Heart right ventricle (tissue), 16 donors: ENCODE measurements around the gene BHLHE41. TPM values are rescaled to one million over a fixed set of nuclear protein-coding genes. Genes with fewer than 3 reads are reported as not detected.

Experiments used
- ATAC-seq, 8 donors: fragments of 200-7000 bp; cut with Tn5 transposase; one replicate each; pipeline ENCODE4 v1.9.1; 2020; ENCODE audit warnings: mild to moderate bottlenecking in 8 of 8, moderate library complexity in 8 of 8, moderate number of reproducible peaks in 1 of 8
- DNase-seq, 2 donors: peaks; one replicate each; pipeline ENCODE4 v3.0.0-alpha.2; 2020
- H3K27ac ChIP-seq, 10 donors: fragments of 200-600 bp; sonication (generic) in 2 of 10; one replicate each; pipeline versions ENCODE4 v1.5.0 to v1.8.0; 2020 to 2022; ENCODE audit warnings: mild to moderate bottlenecking in 3 of 10
- H3K27me3 ChIP-seq, 7 donors: fragments of 200-600 bp; one replicate each; pipeline ENCODE4 v1.8.0; 2021 to 2022; ENCODE audit warnings: mild to moderate bottlenecking in 2 of 7
- H3K36me3 ChIP-seq, 9 donors: fragments of 200-600 bp; sonication (generic) in 1 of 9; one replicate each; pipeline versions ENCODE4 v1.5.0 to v1.8.0; 2020 to 2022; ENCODE audit warnings: mild to moderate bottlenecking in 2 of 9
- H3K4me1 ChIP-seq, 9 donors: fragments of 200-600 bp; sonication (generic) in 1 of 9; one replicate each; pipeline versions ENCODE4 v1.5.0 to v1.8.0; 2020 to 2022; ENCODE audit warnings: mild to moderate bottlenecking in 4 of 9
- H3K4me3 ChIP-seq, 10 donors: fragments of 200-600 bp; sonication (generic) in 2 of 10; one replicate each; pipeline versions ENCODE4 v1.5.0 to v1.8.0; 2020 to 2022; ENCODE audit warnings: mild to moderate bottlenecking in 7 of 10, moderate library complexity in 2 of 10
- H3K9me3 ChIP-seq, 11 donors: fragments of 200-600 bp in 10 of 11; sonication (generic) in 2 of 11; one replicate each; pipeline versions ENCODE4 v1.5.0 to v1.8.0; 2013 to 2022; ENCODE audit warnings: mild to moderate bottlenecking in 2 of 11, control low read depth in 1 of 11, moderate library complexity in 1 of 11
- WGBS, 2 donors: extraction: QIAGEN DNeasy Blood & Tissue Kit; methylation state at CpG; one replicate each; pipeline ENCODE4 v1.1.7; 2013; ENCODE audit warnings: inconsistent platforms in 1 of 2; 5-methylcytosine and 5-hydroxymethylcytosine counted together
- intact Hi-C, 10 donors: fragments of 100-400 bp; cut with DNase I; formaldehyde crosslinking; loops; one replicate each; pipeline versions ENCODE4 v1.11.1 to v1.14.2; 2022
- polyA plus RNA-seq, 2 donors: library from polyadenylated mRNA; stranded (reverse); fragments of 200-250 nt; gene quantifications; one replicate each; pipeline ENCODE4 v1.2.3, GENCODE V29; 2013
- total RNA-seq, 10 donors: library from RNA; stranded (reverse); fragmentation: NEBNext Ultra II Directional in 3 of 10; extraction: Animal tissue kit (Norgen Biotek cat#: 25700) in 3 of 10; gene quantifications; one replicate each; pipeline versions ENCODE4 v1.2.1 to v1.2.4, GENCODE V29; 2021 to 2023
- TF ChIP-seq, protein P1 (sequence below), 9 donors: fragments of 200-600 bp; sonication (generic) in 2 of 9; IDR thresholded peaks; one replicate each; pipeline versions ENCODE4 v1.5.0 to v1.8.0; 2021 to 2022; ENCODE audit warnings: antibody characterized with exemption in 9 of 9, mild to moderate bottlenecking in 5 of 9, moderate library complexity in 1 of 9
- donor health status: Arrhythmogenic right ventricular cardiomyopathy.
- donor health status: ischemic (EF 13 %, LVEDD 7.1; RV severe dilation, severe dysfunction).
- donor health status: healthy with polysubstance abuse.
- donor health status: DM: no; HTN: yes; CAD: no.
- donor health status: DM: no; HTN: no; CAD: no.
- donor health status: ischemic (EF 25% LVEDD 6.9; RV normal size, moderate dysfunction).
- donor health status: ischemic (EF 25% LVEDD 5.7; RV mildly dilated, moderate dysfunction).
- donor health status: healthy.
- donor health status: DM: yes; HTN: yes; CAD: no.
- donor health status: Ischemic cardiomyopathy.
- donor health status: ischemic (EF 35%, LVEDD 5.7; RV mildly dilated, moderate dysfunction).
- donor health status: nonischemic (EF 11% LVEDD 7.7; RV severe dilation, severe dysfunction).
- donor health status: DM: yes; HTN: yes; CAD: no.
- donor health status: PGD.
- donor health status: ischemic (EF 29% LVEDD 5.4; RV normal size, mild dysfunction).
- donor health status: nonischemic (EF 23%, LVEDD 6.1; RV moderate dilation, normal function).

Gene BHLHE41
- total and polyA plus RNA-seq, 12 donors: 5.7 to 80.1 (median 39.8) TPM

DNA sequence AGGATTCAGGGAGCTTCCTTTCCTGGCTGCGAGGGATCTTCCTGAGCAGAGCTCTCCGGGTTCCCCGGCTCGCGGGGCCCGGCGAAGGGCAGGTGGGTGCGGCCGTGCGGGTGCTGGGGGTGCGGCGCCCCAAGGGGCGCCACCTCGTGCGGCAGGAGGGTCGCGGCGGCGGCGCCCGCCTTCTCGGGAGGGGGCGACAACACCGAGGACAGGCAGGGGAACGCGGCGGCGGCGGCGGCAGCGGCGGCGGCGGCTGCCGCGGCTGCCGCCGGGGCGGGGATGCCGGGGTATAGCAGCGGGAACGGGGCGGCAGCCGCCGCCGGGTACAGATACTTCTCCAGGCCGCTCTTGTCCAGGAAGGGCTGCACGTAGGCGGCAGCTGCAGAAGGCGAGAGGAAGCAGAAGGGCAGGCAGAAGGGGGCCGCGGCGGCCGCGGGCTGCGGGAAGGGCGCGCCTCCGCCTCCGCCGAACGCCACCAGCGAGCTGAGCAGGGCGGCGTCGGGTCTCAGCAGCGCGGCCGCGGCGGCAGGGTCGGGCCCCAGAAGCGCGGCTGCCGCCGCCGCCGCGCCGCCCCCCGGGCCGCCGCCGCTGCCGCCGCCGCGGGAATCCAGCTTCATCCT is 2.7 kb downstream of the BHLHE41 start:
- Histone ChIP-seq H3K27me3 (peaks cover 0 to 82% (median 0%) of the 10 kb centered on the region in 7 donors), H3K9me3 (no peaks in the 10 kb centered on the region), H3K4me1 (peaks cover 5 to 72% (median 26%) of the 10 kb centered on the region in 9 donors), H3K4me3 (peak overlapping the region; percentile 46 to 80 (median 65)), H3K27ac (peak overlapping the region; percentile 59 to 98 (median 93)), H3K36me3 (no peaks in the 10 kb centered on the region)
- intact Hi-C loops: loop anchor here in 6 of 10 donors (10.0 kb wide), 3 partner anchors 153 to 313 kb away; partner anchors contain the start of gene RASSF8 (in 1 of the 6)
- ATAC-seq (peak in 1 of 8 donors; percentile 9), DNase-seq (peak in 1 of 2 donors; percentile 43)
- 0 to 1% methylated on average over 83 to 88 of the region's 88 CpGs for WGBS, 2 donors
- TF ChIP-seq, protein P1, sequence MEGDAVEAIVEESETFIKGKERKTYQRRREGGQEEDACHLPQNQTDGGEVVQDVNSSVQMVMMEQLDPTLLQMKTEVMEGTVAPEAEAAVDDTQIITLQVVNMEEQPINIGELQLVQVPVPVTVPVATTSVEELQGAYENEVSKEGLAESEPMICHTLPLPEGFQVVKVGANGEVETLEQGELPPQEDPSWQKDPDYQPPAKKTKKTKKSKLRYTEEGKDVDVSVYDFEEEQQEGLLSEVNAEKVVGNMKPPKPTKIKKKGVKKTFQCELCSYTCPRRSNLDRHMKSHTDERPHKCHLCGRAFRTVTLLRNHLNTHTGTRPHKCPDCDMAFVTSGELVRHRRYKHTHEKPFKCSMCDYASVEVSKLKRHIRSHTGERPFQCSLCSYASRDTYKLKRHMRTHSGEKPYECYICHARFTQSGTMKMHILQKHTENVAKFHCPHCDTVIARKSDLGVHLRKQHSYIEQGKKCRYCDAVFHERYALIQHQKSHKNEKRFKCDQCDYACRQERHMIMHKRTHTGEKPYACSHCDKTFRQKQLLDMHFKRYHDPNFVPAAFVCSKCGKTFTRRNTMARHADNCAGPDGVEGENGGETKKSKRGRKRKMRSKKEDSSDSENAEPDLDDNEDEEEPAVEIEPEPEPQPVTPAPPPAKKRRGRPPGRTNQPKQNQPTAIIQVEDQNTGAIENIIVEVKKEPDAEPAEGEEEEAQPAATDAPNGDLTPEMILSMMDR (IDR thresholded peaks at IDR 0.05): peak in 1 of 9 donors; percentile 15

DNA sequence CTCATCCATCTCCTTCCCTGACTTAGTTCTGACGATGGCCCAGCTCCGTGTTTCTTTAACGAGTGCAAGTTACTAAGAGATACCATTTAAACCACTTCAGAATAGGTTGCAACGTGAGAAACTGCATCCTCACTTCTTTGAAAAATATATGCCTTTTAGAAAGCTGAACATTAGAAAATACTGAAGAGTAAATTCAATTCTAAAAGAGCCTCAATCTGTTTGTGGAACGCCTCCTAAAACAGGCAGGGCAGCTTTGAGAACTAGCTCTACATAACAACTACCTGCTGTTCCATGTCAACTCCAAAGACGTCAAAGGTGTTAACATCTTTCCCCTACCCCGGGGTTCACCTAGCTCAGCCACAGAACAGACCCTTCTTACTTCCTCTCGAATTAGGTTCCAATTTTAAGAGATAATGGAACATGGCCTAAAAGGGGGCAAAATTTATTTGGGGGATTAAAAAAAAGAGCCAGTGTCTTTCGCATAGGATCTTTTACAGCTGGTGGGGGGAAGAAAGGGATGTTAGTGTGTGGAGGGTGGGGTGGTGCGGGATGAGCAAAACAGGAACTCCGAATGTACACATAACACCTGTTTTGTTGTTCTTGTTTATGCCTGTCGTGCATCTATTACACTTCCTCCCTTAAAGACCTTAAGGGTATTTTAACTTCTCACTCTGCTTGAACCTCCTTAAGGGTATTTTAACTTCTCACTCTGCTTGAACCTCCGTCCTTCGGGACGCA is 3.3 kb downstream of the BHLHE41 start:
- WGBS, 2 donors: 32 to 37% methylated on average over 15 of the region's 15 CpGs
- TF ChIP-seq, protein P1 (IDR thresholded peaks at IDR 0.05): no peak
- no peak for ATAC-seq
- H3K27ac ChIP-seq: peak overlapping the region; percentile 59 to 98 (median 93)
- H3K36me3 ChIP-seq: no peaks in the 10 kb centered on the region
- peaks cover 3 to 73% (median 22%) of the 10 kb centered on the region in 9 donors for H3K4me1 ChIP-seq
- H3K27me3 ChIP-seq: peaks cover 0 to 75% (median 0%) of the 10 kb centered on the region in 7 donors
- no peak for DNase-seq
- intact Hi-C loops: loop anchor here in 6 of 10 donors (10.0 kb wide), 3 partner anchors 153 to 313 kb away; partner anchors contain the start of gene RASSF8 (in 1 of the 6)
- H3K9me3 ChIP-seq: no peaks in the 10 kb centered on the region
- peak overlapping the region; percentile 46 to 80 (median 65) for H3K4me3 ChIP-seq

DNA sequence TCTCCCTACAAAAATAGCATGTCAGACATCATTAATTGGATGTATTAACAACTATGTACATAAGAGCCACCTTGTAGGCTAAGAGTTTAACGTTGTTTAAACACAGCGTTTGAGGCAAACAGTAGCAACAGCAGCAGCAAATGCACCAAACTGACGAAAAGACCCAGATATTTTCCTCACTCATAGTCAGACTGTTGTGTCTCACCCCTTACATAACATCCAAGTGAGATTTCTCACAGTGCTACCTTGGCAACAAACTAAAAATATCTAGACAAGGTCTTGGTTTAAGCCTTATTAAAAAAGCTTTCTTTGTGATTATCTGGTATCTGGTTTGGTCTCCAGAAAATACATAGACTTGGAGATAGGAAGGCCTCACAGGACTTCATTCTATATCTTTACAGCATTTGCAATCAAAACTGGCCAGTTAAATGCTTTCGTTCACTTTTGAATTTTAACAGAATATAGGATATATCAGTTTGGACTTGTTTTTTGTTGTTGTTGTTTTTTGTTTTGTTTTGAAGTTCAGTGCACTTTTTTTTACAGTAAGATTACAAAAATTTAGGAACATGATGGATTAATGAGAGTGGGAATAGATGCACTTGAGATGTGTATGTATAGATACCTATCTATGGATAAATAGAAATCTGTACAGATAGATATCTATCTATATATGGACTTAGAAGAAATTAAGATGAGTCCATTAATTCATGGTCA is 4.1 kb downstream of the BHLHE41 start:
- Histone ChIP-seq H3K4me3 (peak overlapping the region in 7 of 10 donors; percentile 46 to 80 (median 66)), H3K27me3 (peaks cover 0 to 68% (median 0%) of the 10 kb centered on the region in 7 donors), H3K9me3 (no peaks in the 10 kb centered on the region), H3K27ac (peak overlapping the region in 8 of 10 donors; percentile 7 to 98 (median 95)), H3K36me3 (no peaks in the 10 kb centered on the region), H3K4me1 (peaks cover 3 to 68% (median 23%) of the 10 kb centered on the region in 9 donors)
- DNase-seq (no peak), ATAC-seq (no peak)
- TF ChIP-seq, protein P1 (IDR thresholded peaks at IDR 0.05): no peak
- intact Hi-C loops: loop anchor here in 6 of 10 donors (10.0 kb wide), 3 partner anchors 154 to 314 kb away; partner anchors contain the start of gene RASSF8 (in 1 of the 6)
- 59 to 71% methylated on average over 4 of the region's 4 CpGs for WGBS, 2 donors
